Neuronal stem cell (in vitro differentiated cells): Measurements from ENCODE around the gene KIRREL1.

ENCODE experiments used
- DNase-seq: peaks from one replicate; pipeline ENCODE4 v3.0.0-alpha.2; 2013; ENCODE audit warnings: low spot score
- H2AFZ ChIP-seq: one replicate; pipeline ENCODE4 v1.6.1; 2013; ENCODE audit warnings: mild to moderate bottlenecking, low read length, inconsistent platforms
- H2AK5ac ChIP-seq: 2 replicates; pipeline ENCODE4 v1.6.1; 2013; ENCODE audit warnings: low read depth, mild to moderate bottlenecking, inconsistent platforms, low read length, moderate library complexity, mixed read lengths
- H2BK120ac ChIP-seq: 2 replicates; pipeline ENCODE4 v1.6.1; 2013; ENCODE audit warnings: low read depth, mild to moderate bottlenecking, inconsistent platforms, low read length, moderate library complexity, mixed read lengths
- H2BK12ac ChIP-seq: one replicate; pipeline ENCODE4 v1.6.1; 2013; ENCODE audit warnings: low read length, inconsistent platforms
- H2BK15ac ChIP-seq: 2 replicates; pipeline ENCODE4 v1.6.1; 2013; ENCODE audit warnings: mild to moderate bottlenecking, low read length, inconsistent platforms, mixed read lengths
- H2BK5ac ChIP-seq: one replicate; pipeline ENCODE4 v1.6.1; 2013; ENCODE audit warnings: inconsistent platforms, mild to moderate bottlenecking, low read length, moderate library complexity
- H3K14ac ChIP-seq: one replicate; pipeline ENCODE4 v1.6.1; 2013; ENCODE audit warnings: low read length, inconsistent platforms
- H3K18ac ChIP-seq: 2 replicates; pipeline ENCODE4 v1.6.1; 2013; ENCODE audit warnings: low read length, inconsistent platforms
- H3K23ac ChIP-seq: 2 replicates; pipeline ENCODE4 v1.6.1; 2013; ENCODE audit warnings: low read depth, mild to moderate bottlenecking, mixed read lengths, low read length, inconsistent platforms; ENCODE audit not compliant: poor library complexity
- H3K27ac ChIP-seq: replicated peaks from 3 replicates; pipeline ENCODE4 v1.5.1; 2013; ENCODE audit warnings: low read length, inconsistent platforms
- H3K27me3 ChIP-seq, 3 experiments: 2 replicates each; pipeline ENCODE4 v1.6.1; 2013; ENCODE audit warnings: low read length in 3 of 3, mild to moderate bottlenecking in 2 of 3, inconsistent platforms in 1 of 3, low read depth in 1 of 3, mixed read lengths in 1 of 3, moderate library complexity in 1 of 3; ENCODE audit not compliant: control insufficient read depth in 3 of 3, insufficient read depth in 3 of 3
- H3K36me3 ChIP-seq, 2 donors: replicated peaks in 1 of 2; 2 replicates each; pipeline ENCODE4 v1.6.1; 2013; ENCODE audit warnings: low read length in 2 of 2; ENCODE audit not compliant: control insufficient read depth in 2 of 2, insufficient read depth in 2 of 2
- H3K4ac ChIP-seq: 2 replicates; pipeline ENCODE4 v1.6.1; 2013; ENCODE audit warnings: inconsistent platforms, mild to moderate bottlenecking, low read length, moderate library complexity
- H3K4me1 ChIP-seq, 2 donors: 1 replicate in 1 of 2; 2 replicates in 1 of 2; pipeline ENCODE4 v1.6.1; 2013; ENCODE audit warnings: low read length in 2 of 2, low read depth in 1 of 2; ENCODE audit not compliant: control insufficient read depth in 2 of 2, insufficient read depth in 1 of 2
- H3K4me2 ChIP-seq: one replicate; pipeline ENCODE4 v1.6.1; 2013; ENCODE audit warnings: mild to moderate bottlenecking, low read length, inconsistent platforms; ENCODE audit not compliant: insufficient read depth, poor library complexity, severe bottlenecking
- H3K4me3 ChIP-seq, 2 donors: 2 replicates each; pipeline ENCODE4 v1.5.1; 2013; ENCODE audit warnings: low read length in 2 of 2, mild to moderate bottlenecking in 2 of 2, inconsistent platforms in 1 of 2, moderate library complexity in 1 of 2
- H3K79me1 ChIP-seq: one replicate; pipeline ENCODE4 v1.6.1; 2013; ENCODE audit warnings: low read depth, mild to moderate bottlenecking, inconsistent platforms, low read length, moderate library complexity
- H3K9ac ChIP-seq: one replicate; pipeline ENCODE4 v1.6.1; 2013; ENCODE audit warnings: mild to moderate bottlenecking, low read depth, low read length, inconsistent platforms; ENCODE audit not compliant: poor library complexity
- H3K9me3 ChIP-seq, 2 donors: replicated peaks in 1 of 2; 2 replicates each; pipeline versions ENCODE3 to v1.6.1; 2013; ENCODE audit warnings: low read length in 2 of 2, mild to moderate bottlenecking in 2 of 2, inconsistent platforms in 1 of 2, low read depth in 1 of 2, mixed read lengths in 1 of 2, moderate library complexity in 1 of 2; ENCODE audit not compliant: control insufficient read depth in 2 of 2, insufficient read depth in 1 of 2
- H4K8ac ChIP-seq: one replicate; pipeline ENCODE4 v1.6.1; 2013; ENCODE audit warnings: low read depth, mild to moderate bottlenecking, inconsistent platforms, low read length, moderate library complexity
- H4K91ac ChIP-seq: one replicate; pipeline ENCODE4 v1.6.1; 2013; ENCODE audit warnings: low read length, low read depth, mild to moderate bottlenecking, inconsistent platforms; ENCODE audit not compliant: poor library complexity
- WGBS, 2 donors: extraction: QIAGEN DNeasy Blood & Tissue Kit; methylation state at CpG; one replicate each; pipeline ENCODE4 v1.1.7; 2013; ENCODE audit warnings: missing lambda C conversion rate in 2 of 2, mixed read lengths in 1 of 2; ENCODE audit not compliant: insufficient read length in 2 of 2, insufficient replicate concordance in 1 of 2; ENCODE audit errors: extremely low coverage in 2 of 2; 5-methylcytosine and 5-hydroxymethylcytosine counted together

KIRREL1 gene

DNA sequence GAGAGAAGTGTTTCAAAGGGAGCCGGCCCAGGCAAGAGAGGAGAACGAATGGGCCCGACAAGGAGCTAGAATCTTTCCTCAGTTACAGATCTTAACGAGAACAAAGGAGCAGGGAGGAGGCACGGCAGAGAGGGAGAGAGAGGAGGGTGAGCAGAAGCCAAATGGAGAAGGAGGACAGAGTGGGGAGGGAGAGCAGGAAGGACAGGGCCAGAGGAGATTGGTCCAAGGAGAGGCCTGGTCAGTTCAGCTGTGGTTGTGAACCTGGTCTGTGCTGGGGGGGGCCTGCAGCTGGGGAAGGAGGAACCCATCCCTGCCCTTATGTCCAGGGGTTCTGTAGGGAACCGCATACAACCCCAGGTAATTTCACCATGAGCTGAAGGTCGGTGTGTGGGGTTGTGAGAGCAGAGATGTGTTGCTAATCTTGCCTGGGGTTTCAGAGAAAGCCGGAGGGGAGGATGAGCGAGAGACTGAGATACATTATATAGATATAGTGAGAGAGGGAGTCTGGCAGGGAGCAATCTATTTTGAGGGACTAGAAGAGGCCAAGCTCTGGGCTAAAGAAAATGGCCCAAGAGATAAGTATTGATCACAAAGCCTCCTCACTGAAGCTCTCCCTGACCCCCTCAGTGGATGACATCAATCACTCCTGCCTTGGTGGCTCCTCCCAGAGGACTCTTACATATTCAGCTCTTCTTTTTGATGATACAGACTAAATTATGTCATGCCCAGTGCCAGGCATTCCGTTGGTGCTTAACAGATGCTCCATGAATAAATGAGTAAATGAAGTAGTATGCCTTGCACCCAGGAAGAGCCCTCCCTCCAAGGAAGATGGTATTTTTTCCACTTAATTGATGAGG lies 123.1 kb downstream of the KIRREL1 start:
- Histone ChIP-seq H3K36me3 (no peaks in the 10 kb centered on the region), H2AK5ac (peak overlapping the region; percentile 15), H3K9me3 (peaks cover 4 to 8% of the 10 kb centered on the region in 2 donors), H3K14ac (no peak overlapping the region), H4K91ac (peak overlapping the region; percentile 48), H4K8ac (no peak overlapping the region), H3K27me3 (peaks cover 0 to 65% (median 0%) of the 10 kb centered on the region in 3 experiments), H3K79me1 (no peaks in the 10 kb centered on the region), H3K23ac (no peak overlapping the region), H3K18ac (peak overlapping the region; percentile 46), H2BK12ac (no peak overlapping the region), H3K27ac (no peak overlapping the region), H2BK15ac (no peak overlapping the region), H2BK120ac (no peak overlapping the region), H2AFZ (peak overlapping the region; percentile 28), H3K4me2 (no peak overlapping the region), H3K4ac (no peak overlapping the region), H3K9ac (no peak overlapping the region), H3K4me3 (no peak overlapping the region), H2BK5ac (no peak overlapping the region), H3K4me1 (peaks cover 5 to 19% of the 10 kb centered on the region in 2 donors)
- no peak for DNase-seq
- no CpG with 5 or more reads among the region's 10 CpGs for WGBS, 2 donors

- H2BK12ac ChIP-seq, result no peak overlapping the region
- H3K4me2 ChIP-seq, result peak overlapping the region; percentile 21
- H3K4me1 ChIP-seq, result peaks cover 5 to 19% of the 10 kb centered on the region in 2 donors
- no peak overlapping the region for H3K18ac ChIP-seq
- H2BK15ac ChIP-seq, result no peak overlapping the region
- H3K9me3 ChIP-seq, result peaks cover 0 to 2% of the 10 kb centered on the region in 2 donors
- no peak overlapping the region for H2AK5ac ChIP-seq
- no peak overlapping the region for H3K23ac ChIP-seq
- H3K27ac ChIP-seq, result no peak overlapping the region
- peak overlapping the region; percentile 73 for H2AFZ ChIP-seq
- H4K91ac ChIP-seq, result no peak overlapping the region
- H3K14ac ChIP-seq, result no peak overlapping the region
- WGBS, 2 donors, result no CpG with 5 or more reads among the region's 22 CpGs
- H3K27me3 ChIP-seq, result peaks cover 0 to 54% (median 0%) of the 10 kb centered on the region in 3 experiments
- H3K4ac ChIP-seq, result no peak overlapping the region
- no peak overlapping the region for H3K9ac ChIP-seq
- no peak overlapping the region for H2BK120ac ChIP-seq
- H3K79me1 ChIP-seq, result no peaks in the 10 kb centered on the region
- no peaks in the 10 kb centered on the region for H3K36me3 ChIP-seq
- no peak for DNase-seq
- H3K4me3 ChIP-seq, result no peak overlapping the region
- H4K8ac ChIP-seq, result no peak overlapping the region
- H2BK5ac ChIP-seq, result no peak overlapping the region
These were observed 124.6 kb downstream of the KIRREL1 start for GRCh38 chr1:158117854-158118704.

GRCh38 chr1:158118713-158119402 lies 125.4 kb downstream of the KIRREL1 start:
- WGBS, 2 donors, result no CpG with 5 or more reads among the region's 8 CpGs
- no peak overlapping the region for H3K4me3 ChIP-seq
- H3K14ac ChIP-seq, result no peak overlapping the region

More at GRCh38 chr1:158118713-158119402, 125.4 kb downstream of the KIRREL1 start:
- Histone ChIP-seq H3K4me2 (no peak overlapping the region), H3K4ac (no peak overlapping the region), H3K79me1 (no peaks in the 10 kb centered on the region), H2BK120ac (no peak overlapping the region), H3K9me3 (peaks cover 0 to 2% of the 10 kb centered on the region in 2 donors), H2BK5ac (no peak overlapping the region), H3K36me3 (no peaks in the 10 kb centered on the region), H4K8ac (no peak overlapping the region), H3K18ac (no peak overlapping the region), H3K23ac (no peak overlapping the region), H3K9ac (no peak overlapping the region), H3K4me1 (peaks cover 5 to 16% of the 10 kb centered on the region in 2 donors), H2BK15ac (no peak overlapping the region), H4K91ac (no peak overlapping the region), H2AFZ (no peak overlapping the region), H3K27me3 (peaks cover 0 to 50% (median 0%) of the 10 kb centered on the region in 3 experiments), H3K27ac (no peak overlapping the region), H2BK12ac (no peak overlapping the region), H2AK5ac (no peak overlapping the region)
- no peak for DNase-seq
